Lower leg skin (tissue), 3 donors: ENCODE measurements around the gene AKAP10.

Source experiments
- POLR2A ChIP-seq, 2 donors: fragments of 450-650 bp; IDR thresholded peaks; one replicate each; pipeline ENCODE4 v1.6.1; 2016 to 2017; ENCODE audit warnings: antibody characterized with exemption in 2 of 2, mild to moderate bottlenecking in 1 of 2, moderate library complexity in 1 of 2
- TF ChIP-seq, protein P1 (sequence below), 3 donors: fragments of 450-650 bp; IDR thresholded peaks; one replicate each; pipeline ENCODE4 v1.5.1; 2016; ENCODE audit warnings: antibody characterized with exemption in 3 of 3, mild to moderate bottlenecking in 3 of 3, moderate library complexity in 2 of 3

DNA sequence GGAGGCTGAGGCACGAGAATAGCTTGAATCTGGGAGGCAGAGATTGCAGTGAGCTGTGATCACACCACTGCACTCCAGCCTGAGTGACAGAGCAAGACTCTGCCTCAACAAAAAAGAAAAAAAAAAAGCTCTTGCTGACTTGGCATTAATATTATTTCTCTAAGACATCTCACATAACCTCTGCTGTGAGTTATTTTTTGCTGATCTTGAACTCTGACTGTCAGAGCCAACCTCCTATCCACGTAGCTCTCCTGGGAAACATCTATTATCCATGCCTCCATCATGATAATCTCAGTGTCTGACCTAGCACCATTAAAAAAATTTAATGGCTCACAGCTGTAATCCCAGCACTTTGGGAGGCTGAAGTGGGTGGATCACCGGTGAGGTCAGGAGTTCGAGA lies 97.2 kb downstream of the AKAP10 start:
- TF ChIP-seq, protein P1, sequence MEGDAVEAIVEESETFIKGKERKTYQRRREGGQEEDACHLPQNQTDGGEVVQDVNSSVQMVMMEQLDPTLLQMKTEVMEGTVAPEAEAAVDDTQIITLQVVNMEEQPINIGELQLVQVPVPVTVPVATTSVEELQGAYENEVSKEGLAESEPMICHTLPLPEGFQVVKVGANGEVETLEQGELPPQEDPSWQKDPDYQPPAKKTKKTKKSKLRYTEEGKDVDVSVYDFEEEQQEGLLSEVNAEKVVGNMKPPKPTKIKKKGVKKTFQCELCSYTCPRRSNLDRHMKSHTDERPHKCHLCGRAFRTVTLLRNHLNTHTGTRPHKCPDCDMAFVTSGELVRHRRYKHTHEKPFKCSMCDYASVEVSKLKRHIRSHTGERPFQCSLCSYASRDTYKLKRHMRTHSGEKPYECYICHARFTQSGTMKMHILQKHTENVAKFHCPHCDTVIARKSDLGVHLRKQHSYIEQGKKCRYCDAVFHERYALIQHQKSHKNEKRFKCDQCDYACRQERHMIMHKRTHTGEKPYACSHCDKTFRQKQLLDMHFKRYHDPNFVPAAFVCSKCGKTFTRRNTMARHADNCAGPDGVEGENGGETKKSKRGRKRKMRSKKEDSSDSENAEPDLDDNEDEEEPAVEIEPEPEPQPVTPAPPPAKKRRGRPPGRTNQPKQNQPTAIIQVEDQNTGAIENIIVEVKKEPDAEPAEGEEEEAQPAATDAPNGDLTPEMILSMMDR (IDR thresholded peaks at IDR 0.05), result no peak
- TF ChIP-seq POLR2A (IDR thresholded peaks at IDR 0.05), result no peak
